Measurements from ENCODE around the gene LDAH.

The LDAH gene

GRCh38 chr2:20678086-20678395 is 144.9 kb downstream of the LDAH start:
- DNase-seq: no peak

GRCh38 chr2:20677301-20678085 is 145.4 kb downstream of the LDAH start:
- no peak for DNase-seq

- DNase-seq: no peak
These were observed 146.3 kb downstream of the LDAH start for GRCh38 chr2:20676353-20677215.

GRCh38 chr2:20675701-20676352 is 147.1 kb downstream of the LDAH start:
- no peak for DNase-seq

GRCh38 chr2:20674974-20675679 is 147.8 kb downstream of the LDAH start:
- DNase-seq: no peak

GRCh38 chr2:20674309-20674965 is 148.5 kb downstream of the LDAH start:
- DNase-seq: no peak

- DNase-seq: no peak
These were observed 149.1 kb downstream of the LDAH start for GRCh38 chr2:20673686-20674308.

- DNase-seq: no peak
These were observed 150.5 kb downstream of the LDAH start for GRCh38 chr2:20672201-20672951.

- DNase-seq: no peak
These were observed 151.2 kb downstream of the LDAH start for GRCh38 chr2:20671736-20672080.

GRCh38 chr2:20671036-20671735 is 151.7 kb downstream of the LDAH start:
- no peak for DNase-seq

GRCh38 chr2:20670315-20671035 is 152.4 kb downstream of the LDAH start:
- no peak for DNase-seq

- no peak for DNase-seq
These were observed 153.2 kb downstream of the LDAH start for GRCh38 chr2:20669562-20670314.

GRCh38 chr2:20668871-20669475 is 153.9 kb downstream of the LDAH start:
- no peak for DNase-seq

- DNase-seq: no peak
These were observed 154.4 kb downstream of the LDAH start for GRCh38 chr2:20668451-20668850.

- peak in 1 of 3 experiments; percentile 29 for DNase-seq
These were observed 155.1 kb downstream of the LDAH start for GRCh38 chr2:20667531-20668401.

- peak in 2 of 3 experiments; percentile 34 to 42 for DNase-seq
These were observed 155.8 kb downstream of the LDAH start for GRCh38 chr2:20667151-20667530.

- DNase-seq: peak in 2 of 3 experiments; percentile 37 to 56
These were observed 156.4 kb downstream of the LDAH start, which contains the start of gene GDF7 for GRCh38 chr2:20666304-20667150. GDF7 (plus strand) TSS chr2:20667144; CDS start chr2:20667240, 96 bp downstream.
